ENCODE data around the gene AOX1. TPM values are rescaled to one million over a fixed set of nuclear protein-coding genes. Genes with fewer than 3 reads are reported as not detected.

AOX1 gene
- total and polyA plus RNA-seq, 9 of the 15 experiments (the other 6 are each of a cell fraction or from before 2014, with no cell fraction given) = 0.10 to 0.55 (median 0.20) TPM; not detected in 6

DNA sequence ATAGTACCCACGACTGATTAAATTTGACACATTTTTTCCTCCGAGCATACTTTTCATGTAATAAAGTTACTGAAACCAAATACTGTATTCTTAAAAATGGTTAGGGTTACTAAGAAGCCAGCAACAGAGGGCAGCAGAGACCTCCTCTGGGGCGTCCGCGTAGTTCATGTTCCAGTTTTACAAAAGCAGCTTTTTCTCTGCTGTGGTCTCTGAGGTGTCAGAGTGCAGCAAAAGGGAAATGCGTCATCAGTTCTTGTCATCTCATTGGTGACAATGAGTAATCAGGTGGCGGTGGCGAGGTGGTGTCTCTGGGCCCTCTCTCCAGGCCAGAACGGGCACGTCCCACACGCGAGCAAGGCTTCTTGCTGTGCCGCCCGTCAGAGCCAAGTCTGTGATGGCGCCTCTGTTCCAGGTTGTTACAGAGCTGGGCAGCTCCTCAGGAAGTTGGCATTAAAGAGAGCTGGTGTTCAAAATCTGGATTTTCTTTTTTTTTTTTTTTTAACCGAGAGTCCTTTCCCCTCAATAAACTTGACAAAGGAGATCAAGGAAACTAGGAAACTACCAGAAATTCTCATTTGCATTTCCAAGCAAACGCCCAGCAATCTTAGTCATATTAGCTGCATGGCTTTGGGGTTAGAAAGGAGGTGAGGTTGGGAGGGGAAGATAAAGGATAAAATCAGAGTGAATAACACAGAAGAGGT is 127.3 kb downstream of the AOX1 start (continued):
- TF ChIP-seq, protein P1, sequence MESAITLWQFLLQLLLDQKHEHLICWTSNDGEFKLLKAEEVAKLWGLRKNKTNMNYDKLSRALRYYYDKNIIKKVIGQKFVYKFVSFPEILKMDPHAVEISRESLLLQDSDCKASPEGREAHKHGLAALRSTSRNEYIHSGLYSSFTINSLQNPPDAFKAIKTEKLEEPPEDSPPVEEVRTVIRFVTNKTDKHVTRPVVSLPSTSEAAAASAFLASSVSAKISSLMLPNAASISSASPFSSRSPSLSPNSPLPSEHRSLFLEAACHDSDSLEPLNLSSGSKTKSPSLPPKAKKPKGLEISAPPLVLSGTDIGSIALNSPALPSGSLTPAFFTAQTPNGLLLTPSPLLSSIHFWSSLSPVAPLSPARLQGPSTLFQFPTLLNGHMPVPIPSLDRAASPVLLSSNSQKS (CRISPR knock-in tag; IDR thresholded peaks at IDR 0.05) = no peak
- peak; percentile 90 for TF ChIP-seq FOSL1 (tag; conservative IDR thresholded peaks at IDR 0.05)
- TF ChIP-seq CXXC5 (CRISPR knock-in tag; IDR thresholded peaks at IDR 0.05) = peak; percentile 47; the same call in 1 of the 2 replicates
- TF ChIP-seq CEBPG (CRISPR knock-in tag; IDR thresholded peaks at IDR 0.05) = no peak
- no peak for TF ChIP-seq CEBPG (tag; conservative IDR thresholded peaks at IDR 0.05 in 1 of 2, IDR thresholded peaks at IDR 0.05 in 1 of 2)
- no peak for TF ChIP-seq NCOA4 (IDR thresholded peaks at IDR 0.05; ENCODE audit: partially characterized antibody)
- no peak for TF ChIP-seq LEF1 (IDR thresholded peaks at IDR 0.05)
- TF ChIP-seq, protein P2, sequence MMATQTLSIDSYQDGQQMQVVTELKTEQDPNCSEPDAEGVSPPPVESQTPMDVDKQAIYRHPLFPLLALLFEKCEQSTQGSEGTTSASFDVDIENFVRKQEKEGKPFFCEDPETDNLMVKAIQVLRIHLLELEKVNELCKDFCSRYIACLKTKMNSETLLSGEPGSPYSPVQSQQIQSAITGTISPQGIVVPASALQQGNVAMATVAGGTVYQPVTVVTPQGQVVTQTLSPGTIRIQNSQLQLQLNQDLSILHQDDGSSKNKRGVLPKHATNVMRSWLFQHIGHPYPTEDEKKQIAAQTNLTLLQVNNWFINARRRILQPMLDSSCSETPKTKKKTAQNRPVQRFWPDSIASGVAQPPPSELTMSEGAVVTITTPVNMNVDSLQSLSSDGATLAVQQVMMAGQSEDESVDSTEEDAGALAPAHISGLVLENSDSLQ (IDR thresholded peaks at IDR 0.05) = peak; percentile 71
- no peak for TF ChIP-seq TEAD2 (tag; IDR thresholded peaks at IDR 0.05)
- TF ChIP-seq, protein P3, sequence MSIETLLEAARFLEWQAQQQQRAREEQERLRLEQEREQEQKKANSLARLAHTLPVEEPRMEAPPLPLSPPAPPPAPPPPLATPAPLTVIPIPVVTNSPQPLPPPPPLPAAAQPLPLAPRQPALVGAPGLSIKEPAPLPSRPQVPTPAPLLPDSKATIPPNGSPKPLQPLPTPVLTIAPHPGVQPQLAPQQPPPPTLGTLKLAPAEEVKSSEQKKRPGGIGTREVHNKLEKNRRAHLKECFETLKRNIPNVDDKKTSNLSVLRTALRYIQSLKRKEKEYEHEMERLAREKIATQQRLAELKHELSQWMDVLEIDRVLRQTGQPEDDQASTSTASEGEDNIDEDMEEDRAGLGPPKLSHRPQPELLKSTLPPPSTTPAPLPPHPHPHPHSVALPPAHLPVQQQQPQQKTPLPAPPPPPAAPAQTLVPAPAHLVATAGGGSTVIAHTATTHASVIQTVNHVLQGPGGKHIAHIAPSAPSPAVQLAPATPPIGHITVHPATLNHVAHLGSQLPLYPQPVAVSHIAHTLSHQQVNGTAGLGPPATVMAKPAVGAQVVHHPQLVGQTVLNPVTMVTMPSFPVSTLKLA (conservative IDR thresholded peaks at IDR 0.05) = peak in 1 of 2 experiments; percentile 48; a peak in 1 of 4 replicates
- no peak for TF ChIP-seq ZNF347 (CRISPR knock-in tag; IDR thresholded peaks at IDR 0.05; ENCODE audit: low read depth)
- TF ChIP-seq DNMT1 (IDR thresholded peaks at IDR 0.05) = no peak
- no peak for TF ChIP-seq RUNX1 (IDR thresholded peaks at IDR 0.05; ENCODE audit: low read depth)
- TF ChIP-seq ZNF311 (CRISPR knock-in tag; IDR thresholded peaks at IDR 0.05) = no peak
- TF ChIP-seq, protein P4, sequence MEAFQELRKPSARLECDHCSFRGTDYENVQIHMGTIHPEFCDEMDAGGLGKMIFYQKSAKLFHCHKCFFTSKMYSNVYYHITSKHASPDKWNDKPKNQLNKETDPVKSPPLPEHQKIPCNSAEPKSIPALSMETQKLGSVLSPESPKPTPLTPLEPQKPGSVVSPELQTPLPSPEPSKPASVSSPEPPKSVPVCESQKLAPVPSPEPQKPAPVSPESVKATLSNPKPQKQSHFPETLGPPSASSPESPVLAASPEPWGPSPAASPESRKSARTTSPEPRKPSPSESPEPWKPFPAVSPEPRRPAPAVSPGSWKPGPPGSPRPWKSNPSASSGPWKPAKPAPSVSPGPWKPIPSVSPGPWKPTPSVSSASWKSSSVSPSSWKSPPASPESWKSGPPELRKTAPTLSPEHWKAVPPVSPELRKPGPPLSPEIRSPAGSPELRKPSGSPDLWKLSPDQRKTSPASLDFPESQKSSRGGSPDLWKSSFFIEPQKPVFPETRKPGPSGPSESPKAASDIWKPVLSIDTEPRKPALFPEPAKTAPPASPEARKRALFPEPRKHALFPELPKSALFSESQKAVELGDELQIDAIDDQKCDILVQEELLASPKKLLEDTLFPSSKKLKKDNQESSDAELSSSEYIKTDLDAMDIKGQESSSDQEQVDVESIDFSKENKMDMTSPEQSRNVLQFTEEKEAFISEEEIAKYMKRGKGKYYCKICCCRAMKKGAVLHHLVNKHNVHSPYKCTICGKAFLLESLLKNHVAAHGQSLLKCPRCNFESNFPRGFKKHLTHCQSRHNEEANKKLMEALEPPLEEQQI (IDR thresholded peaks at IDR 0.05) = no peak
- peak; percentile 54; the same call in 1 of the 2 replicates for TF ChIP-seq EP400 (IDR thresholded peaks at IDR 0.05)
- no peak for TF ChIP-seq NR3C1 (CRISPR knock-in tag; IDR thresholded peaks at IDR 0.05)
- no peak for TF ChIP-seq NONO (IDR thresholded peaks at IDR 0.05; ENCODE audit: low read depth in 2 of 2, low read length in 1 of 2)
- TF ChIP-seq GABPB1 (CRISPR knock-in tag; IDR thresholded peaks at IDR 0.05) = peak; percentile 87
- peak; percentile 42; the same call in 1 of the 2 replicates for TF ChIP-seq ESRRA (IDR thresholded peaks at IDR 0.05; ENCODE audit: borderline replicate concordance, low read depth)
- no peak for TF ChIP-seq ZNF212 (CRISPR knock-in tag; IDR thresholded peaks at IDR 0.05)
- TF ChIP-seq E2F1 (CRISPR knock-in tag; IDR thresholded peaks at IDR 0.05) = no peak

Data from K562 (cell line).